Kidney capillary endothelial cell (primary cell): ENCODE data around the gene SPCS2.
"Not testable (repeated sequence)": the region's sequence is repeated elsewhere in the genome, so short reads cannot be mapped to it uniquely, and the experiment has no call there.

Experiments used
- DNase-seq: peaks from one replicate; pipeline ENCODE4 v3.0.0-alpha.2; 2018; ENCODE audit warnings: low spot score

The SPCS2 gene

GRCh38 chr11:74950374-74950969, 1.4 kb downstream of the SPCS2 start:
- DNase-seq, result no peak

GRCh38 chr11:74951226-74951625, 2.2 kb downstream of the SPCS2 start:
- no peak for DNase-seq

DNA sequence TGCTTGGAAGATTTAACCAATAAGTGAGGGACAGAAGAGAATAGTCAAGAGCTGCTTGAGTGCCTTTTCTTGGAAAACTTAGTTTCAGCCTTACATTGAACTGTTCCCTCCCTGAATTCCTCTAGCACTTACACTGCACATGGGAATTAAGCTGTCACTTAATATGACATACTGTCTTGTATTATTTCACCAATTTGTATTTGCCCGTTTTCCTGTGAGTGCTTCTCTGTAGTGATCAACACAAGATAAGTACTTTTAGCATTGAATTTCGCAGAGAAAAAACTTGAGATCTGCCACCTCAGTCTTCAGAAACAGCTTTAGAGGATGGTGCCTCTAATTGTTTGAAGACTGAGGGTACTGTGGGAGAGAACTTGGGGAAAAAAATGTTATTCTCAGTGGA, 3.7 kb downstream of the SPCS2 start:
- DNase-seq, result no peak

GRCh38 chr11:74953451-74953850, 4.4 kb downstream of the SPCS2 start:
- DNase-seq, result no peak

DNA sequence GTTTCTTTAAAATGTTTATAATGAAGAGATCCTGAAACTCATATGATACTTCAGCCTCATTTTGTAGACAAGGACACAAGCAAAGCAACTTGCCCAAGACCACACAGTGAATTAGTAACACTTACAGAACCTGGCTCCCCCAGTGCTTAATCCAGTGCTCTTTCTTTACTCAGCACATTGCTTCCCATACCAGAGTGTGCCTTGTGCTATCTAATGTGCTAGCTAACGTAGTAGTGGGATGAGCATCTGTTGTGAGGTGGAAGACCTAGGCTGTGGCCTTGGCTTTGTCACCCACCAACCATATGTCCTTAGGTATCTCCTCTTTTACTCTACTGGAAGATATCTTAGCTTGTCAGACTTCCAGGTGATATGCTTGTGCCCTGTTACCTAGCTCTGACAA, 5.1 kb downstream of the SPCS2 start:
- no peak for DNase-seq

GRCh38 chr11:74956397-74957015, 7.4 kb downstream of the SPCS2 start:
- no peak for DNase-seq

DNA sequence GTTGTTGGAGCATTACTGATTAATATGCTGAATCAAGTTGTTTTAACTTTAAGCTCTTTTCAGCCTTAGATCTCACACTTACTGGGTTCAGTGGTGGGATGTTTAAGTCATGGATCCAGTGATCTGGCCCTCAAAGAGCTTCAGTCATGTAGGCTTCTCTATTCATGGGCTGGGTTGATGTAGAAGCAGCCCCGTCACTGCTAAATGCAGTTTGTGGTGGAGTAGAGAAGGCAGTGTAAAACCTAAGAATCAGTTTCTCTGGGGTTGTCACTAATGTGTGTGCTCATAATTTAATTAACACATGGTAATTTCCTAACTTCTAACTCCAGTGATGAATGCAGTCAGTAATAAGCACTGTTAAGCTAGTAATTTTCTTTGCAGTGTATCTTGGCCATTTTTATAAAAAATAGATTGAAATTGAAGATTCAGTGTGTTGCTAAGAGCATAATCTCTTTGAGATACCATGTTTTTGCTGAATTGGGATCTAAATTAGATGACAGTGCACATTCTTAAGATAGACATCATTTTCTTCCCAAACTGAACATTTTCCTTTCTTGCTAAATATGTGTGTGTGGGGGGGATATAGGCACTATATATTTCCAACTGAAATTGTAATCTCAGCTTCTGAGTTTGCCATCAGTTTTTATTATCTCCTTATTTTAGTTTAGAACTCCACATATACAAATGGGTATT, 9.0 kb downstream of the SPCS2 start:
- DNase-seq, result no peak

DNA sequence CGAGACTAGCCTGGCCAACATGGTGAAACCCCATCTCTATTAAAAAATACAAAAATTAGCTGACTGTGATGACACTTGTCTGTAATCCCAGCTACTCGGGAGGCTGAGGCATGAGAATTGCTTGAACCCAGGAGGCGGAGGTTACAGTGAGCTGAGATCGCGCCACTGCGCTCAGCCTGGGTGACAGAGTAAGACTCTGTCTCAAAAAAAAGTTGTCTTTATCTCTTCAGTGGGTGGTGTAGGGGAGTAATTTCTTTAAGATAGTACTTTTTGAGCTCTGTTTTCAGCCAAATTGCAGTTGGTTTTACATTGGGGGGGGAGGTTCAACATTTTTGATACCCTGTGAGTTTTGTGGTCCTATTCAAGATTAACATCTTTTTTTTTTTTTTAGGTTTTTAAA, 11.1 kb downstream of the SPCS2 start:
- DNase-seq, result not testable (repeated sequence)

DNA sequence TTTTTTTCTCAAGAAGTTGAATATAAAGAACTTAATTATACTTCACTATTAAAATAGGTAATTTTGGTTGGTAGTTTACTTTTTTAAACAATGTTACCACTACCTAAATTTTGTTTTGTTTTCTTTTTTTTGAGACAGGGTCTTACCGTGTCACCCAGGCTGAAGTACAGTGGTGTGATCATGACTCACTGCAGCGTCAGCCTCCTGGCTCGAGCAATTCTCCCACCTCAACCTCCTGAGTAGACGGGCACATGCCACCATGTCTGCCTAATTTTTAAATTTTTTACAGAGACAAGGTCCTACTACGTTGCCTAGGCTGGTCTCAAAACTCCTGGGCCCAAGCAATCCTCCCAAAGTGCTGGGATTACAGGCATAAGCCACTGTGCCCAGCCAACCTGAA, 17.6 kb downstream of the SPCS2 start:
- DNase-seq, result no peak

GRCh38 chr11:74970852-74971395, 21.9 kb downstream of the SPCS2 start:
- DNase-seq, result no peak

GRCh38 chr11:74971424-74971823, 22.4 kb downstream of the SPCS2 start:
- DNase-seq, result no peak

DNA sequence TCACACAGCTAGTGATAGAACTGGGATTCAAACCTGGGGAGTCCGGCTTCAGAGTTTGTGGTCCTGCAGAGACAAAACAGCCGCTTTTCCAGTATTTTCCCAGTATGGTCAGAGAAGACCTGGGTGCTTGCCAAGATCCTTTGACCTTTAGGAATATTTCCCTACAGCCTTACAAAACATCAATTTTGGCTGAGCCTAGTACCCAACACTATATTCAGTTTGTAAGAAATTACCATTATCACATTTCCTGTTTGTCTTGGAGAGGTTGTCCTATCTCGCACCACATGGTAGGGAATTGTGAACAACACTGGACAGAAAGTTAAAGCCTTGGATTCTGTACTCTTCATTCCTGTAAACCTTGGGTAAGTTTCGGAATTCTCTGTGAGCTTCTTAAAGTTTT, 29.0 kb downstream of the SPCS2 start:
- no peak for DNase-seq

- no peak for DNase-seq
Observed at GRCh38 chr11:74980634-74981033, 31.6 kb downstream of the SPCS2 start.

GRCh38 chr11:74981888-74982287, 32.8 kb downstream of the SPCS2 start:
- no peak for DNase-seq

- DNase-seq, result no peak
Observed at GRCh38 chr11:74984070-74984469, 35.0 kb downstream of the SPCS2 start.

- DNase-seq, result no peak
Observed at GRCh38 chr11:74984730-74985129, 35.7 kb downstream of the SPCS2 start.

DNA sequence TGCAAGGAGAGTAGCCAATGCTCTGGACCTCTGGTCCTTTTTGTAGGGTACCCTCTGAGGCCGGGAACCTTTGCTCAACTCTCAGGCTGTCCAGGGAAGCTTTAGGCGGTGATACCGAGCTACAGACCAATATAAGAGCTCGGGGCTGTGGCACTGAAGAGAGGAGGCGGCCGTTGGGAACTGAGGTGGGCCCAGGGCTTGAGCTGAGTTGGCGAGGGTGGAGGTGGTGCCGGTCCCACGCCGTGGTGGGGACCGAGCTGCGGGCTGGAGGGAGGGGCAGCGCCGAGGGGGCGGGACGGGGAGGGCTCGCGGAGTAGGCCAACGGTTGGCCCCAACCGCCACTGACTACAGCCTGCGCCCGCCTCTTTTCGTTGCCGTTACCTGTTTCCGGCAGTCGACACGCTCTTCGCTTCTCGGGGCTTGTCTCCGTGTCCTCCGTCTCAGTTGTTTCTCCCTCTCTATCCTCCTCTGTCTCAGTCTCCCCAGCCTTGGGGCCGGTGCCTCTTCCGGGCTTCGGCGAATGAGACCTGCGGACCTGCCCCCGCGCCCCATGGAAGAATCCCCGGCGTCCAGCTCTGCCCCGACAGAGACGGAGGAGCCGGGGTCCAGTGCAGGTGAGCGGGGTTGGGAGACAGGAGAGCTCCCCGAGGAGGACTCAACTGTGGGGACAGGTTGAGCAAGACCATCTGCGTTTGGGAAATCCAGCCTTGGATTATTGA, 39.6 kb downstream of the SPCS2 start, which contains the start of gene NEU3:
NEU3 (plus strand) TSS at position 393 of the 719 bp plus-strand sequence; CDS start at position 521, 128 bp downstream.
- DNase-seq, result peak; percentile 51

DNA sequence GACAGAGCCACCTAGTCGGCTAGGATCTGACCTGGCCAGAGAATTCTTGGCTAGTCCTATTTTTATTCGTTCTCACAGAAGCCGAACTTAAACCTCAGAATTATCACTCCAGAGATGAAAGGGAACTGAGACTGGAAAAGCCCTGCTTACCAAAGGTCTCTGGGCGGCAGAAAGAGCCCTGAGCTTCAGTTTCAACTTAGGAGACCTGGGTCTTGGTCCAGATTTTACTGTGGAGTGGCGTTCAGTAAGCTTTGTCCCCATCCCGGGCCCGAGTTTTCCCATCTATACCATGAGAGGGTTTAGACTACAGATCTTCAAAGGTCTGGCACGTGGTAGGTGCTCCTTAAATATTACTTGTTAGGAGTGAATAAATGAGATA, 40.2 kb downstream of the SPCS2 start:
- no peak for DNase-seq

DNA sequence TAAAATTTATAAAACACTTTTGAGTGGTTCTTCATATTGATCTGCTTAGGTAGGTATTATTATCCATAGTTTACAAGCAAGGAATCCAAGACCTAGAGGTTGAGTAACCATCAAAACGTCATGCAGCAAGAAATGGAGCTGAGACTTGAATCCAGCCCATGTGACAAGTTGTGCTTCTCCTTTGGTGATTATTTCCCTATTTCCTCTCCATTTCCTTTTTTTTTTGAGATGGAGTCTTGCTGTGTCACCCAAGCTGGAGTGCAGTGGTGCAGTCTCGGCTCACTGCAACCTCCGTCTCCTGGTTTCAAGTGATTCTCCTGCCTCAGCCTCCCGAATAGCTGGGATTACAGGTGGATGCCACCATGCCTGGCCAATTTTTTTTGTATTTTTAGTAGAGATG, 41.1 kb downstream of the SPCS2 start:
- DNase-seq, result not testable (repeated sequence)

- DNase-seq, result no peak
Observed at GRCh38 chr11:74990941-74991340, 41.9 kb downstream of the SPCS2 start.

GRCh38 chr11:74992852-74993251, 43.8 kb downstream of the SPCS2 start:
- no peak for DNase-seq

DNA sequence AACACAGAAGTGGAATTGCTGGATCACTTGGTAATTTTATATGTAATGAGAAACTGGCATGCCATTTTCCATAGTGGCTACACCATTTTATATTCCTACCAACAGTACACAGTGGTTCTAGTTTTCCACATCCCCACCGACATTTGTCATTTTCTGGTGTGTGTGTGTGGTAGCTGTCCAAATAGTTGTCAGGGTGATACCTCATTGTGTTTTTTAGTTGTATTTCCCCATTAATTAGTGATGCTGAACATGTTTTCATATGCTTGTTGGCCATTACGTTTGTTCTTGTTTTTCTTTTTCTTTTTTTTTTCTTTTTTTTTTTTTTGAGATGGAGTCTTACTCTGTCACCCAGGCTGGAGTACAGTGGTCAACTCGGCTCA, 51.9 kb downstream of the SPCS2 start:
- no peak for DNase-seq

GRCh38 chr11:75001686-75002085, 52.6 kb downstream of the SPCS2 start:
- no peak for DNase-seq
